ENCODE data around the gene AKNA. TPM values are rescaled to one million over a fixed set of nuclear protein-coding genes. Genes with fewer than 3 reads are reported as not detected.

AKNA gene
- polyA plus RNA-seq, 1 donor from 2014 or later = 1.2 TPM

DNA sequence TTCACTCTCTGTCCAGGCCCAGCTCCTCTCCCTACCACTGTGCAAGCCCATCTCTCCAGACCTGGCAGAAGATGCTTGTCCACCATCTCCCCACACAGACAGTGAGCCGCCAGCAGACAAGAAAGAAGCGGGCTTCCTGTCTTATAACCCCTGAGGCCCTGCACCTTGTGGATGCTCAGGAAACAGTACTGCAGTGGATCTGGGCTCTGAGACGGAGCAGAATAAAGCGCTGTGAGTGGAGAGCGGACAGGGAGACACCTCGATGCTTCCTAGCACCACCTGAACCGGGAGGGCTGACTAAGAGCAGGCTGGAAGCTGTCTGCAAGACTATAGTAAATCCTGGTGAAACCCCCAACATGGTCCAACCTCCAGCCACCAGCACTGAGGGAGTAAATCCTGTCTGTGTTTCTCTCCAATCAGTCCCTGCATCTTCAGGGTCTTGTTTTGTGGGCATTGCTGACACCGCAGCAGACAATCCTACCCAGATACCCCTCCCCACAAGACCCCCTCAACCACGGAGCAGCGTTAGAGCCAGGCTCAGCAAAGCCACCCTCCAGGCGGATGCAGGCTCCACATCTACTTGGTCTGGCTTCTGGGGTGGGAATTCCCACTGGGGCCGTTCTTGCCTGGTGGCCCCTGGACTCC lies 39.4 kb downstream of the AKNA start:
- no peaks in the 10 kb centered on the region for H3K9me3 ChIP-seq (ENCODE audit: low read length)
- H3K36me3 ChIP-seq (ENCODE audit: insufficient read depth, low read length) = no peaks in the 10 kb centered on the region
- no peak for TF ChIP-seq TAF1 (IDR thresholded peaks at IDR 0.05; ENCODE audit: low read depth)
- no peak for TF ChIP-seq EP300 (conservative IDR thresholded peaks at IDR 0.05; ENCODE audit: poor library complexity, severe bottlenecking)
- TF ChIP-seq POLR2AphosphoS5 (IDR thresholded peaks at IDR 0.05) = no peak
- TF ChIP-seq CTCF (IDR thresholded peaks at IDR 0.05; ENCODE audit: poor library complexity, severe bottlenecking) = no peak
- no peak for TF ChIP-seq MXI1 (conservative IDR thresholded peaks at IDR 0.05; ENCODE audit: poor library complexity, severe bottlenecking)
- no peak for TF ChIP-seq EZH2 (IDR thresholded peaks at IDR 0.05; ENCODE audit: borderline replicate concordance, insufficient read depth, low read length, poor library complexity, severe bottlenecking)
- TF ChIP-seq SMC3 (conservative IDR thresholded peaks at IDR 0.05; ENCODE audit: poor library complexity) = no peak
- TF ChIP-seq, protein P1, sequence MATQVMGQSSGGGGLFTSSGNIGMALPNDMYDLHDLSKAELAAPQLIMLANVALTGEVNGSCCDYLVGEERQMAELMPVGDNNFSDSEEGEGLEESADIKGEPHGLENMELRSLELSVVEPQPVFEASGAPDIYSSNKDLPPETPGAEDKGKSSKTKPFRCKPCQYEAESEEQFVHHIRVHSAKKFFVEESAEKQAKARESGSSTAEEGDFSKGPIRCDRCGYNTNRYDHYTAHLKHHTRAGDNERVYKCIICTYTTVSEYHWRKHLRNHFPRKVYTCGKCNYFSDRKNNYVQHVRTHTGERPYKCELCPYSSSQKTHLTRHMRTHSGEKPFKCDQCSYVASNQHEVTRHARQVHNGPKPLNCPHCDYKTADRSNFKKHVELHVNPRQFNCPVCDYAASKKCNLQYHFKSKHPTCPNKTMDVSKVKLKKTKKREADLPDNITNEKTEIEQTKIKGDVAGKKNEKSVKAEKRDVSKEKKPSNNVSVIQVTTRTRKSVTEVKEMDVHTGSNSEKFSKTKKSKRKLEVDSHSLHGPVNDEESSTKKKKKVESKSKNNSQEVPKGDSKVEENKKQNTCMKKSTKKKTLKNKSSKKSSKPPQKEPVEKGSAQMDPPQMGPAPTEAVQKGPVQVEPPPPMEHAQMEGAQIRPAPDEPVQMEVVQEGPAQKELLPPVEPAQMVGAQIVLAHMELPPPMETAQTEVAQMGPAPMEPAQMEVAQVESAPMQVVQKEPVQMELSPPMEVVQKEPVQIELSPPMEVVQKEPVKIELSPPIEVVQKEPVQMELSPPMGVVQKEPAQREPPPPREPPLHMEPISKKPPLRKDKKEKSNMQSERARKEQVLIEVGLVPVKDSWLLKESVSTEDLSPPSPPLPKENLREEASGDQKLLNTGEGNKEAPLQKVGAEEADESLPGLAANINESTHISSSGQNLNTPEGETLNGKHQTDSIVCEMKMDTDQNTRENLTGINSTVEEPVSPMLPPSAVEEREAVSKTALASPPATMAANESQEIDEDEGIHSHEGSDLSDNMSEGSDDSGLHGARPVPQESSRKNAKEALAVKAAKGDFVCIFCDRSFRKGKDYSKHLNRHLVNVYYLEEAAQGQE (IDR thresholded peaks at IDR 0.05; ENCODE audit: borderline replicate concordance) = no peak
- no peak for TF ChIP-seq RAD21 (conservative IDR thresholded peaks at IDR 0.05)
- no peaks in the 10 kb centered on the region for H3K27me3 ChIP-seq (ENCODE audit: insufficient read depth, low read depth, low read length)
- no peak overlapping the region for H3K4me3 ChIP-seq (ENCODE audit: low read length)
- no peaks in the 10 kb centered on the region for H3F3A ChIP-seq (ENCODE audit: insufficient read depth, low read length, poor library complexity, severe bottlenecking)
- H3K27ac ChIP-seq (ENCODE audit: low read length) = no peak overlapping the region
- H3K4me2 ChIP-seq (ENCODE audit: low read length) = no peak overlapping the region
- H3K9ac ChIP-seq (ENCODE audit: low read length) = no peak overlapping the region
- no peaks in the 10 kb centered on the region for H4K20me1 ChIP-seq (ENCODE audit: insufficient read depth)
- H2AFZ ChIP-seq (ENCODE audit: low read depth, low read length) = no peak overlapping the region
- no peaks in the 10 kb centered on the region for H3K79me2 ChIP-seq (replicated peaks; ENCODE audit: insufficient read depth, low read length)
- no peaks in the 10 kb centered on the region for H3K9me2 ChIP-seq (ENCODE audit: insufficient read depth, low read length)

GRCh38 chr9:114347675-114348074 lies 40.1 kb downstream of the AKNA start:
- no peaks in the 10 kb centered on the region for H3K36me3 ChIP-seq (ENCODE audit: insufficient read depth, low read length)
- H3K27ac ChIP-seq (ENCODE audit: low read length) = no peak overlapping the region
- H3K9me3 ChIP-seq (ENCODE audit: low read length) = no peaks in the 10 kb centered on the region
- no peaks in the 10 kb centered on the region for H4K20me1 ChIP-seq (ENCODE audit: insufficient read depth)
- H3K27me3 ChIP-seq (ENCODE audit: insufficient read depth, low read depth, low read length) = no peaks in the 10 kb centered on the region
- no peaks in the 10 kb centered on the region for H3F3A ChIP-seq (ENCODE audit: insufficient read depth, low read length, poor library complexity, severe bottlenecking)
- no peak overlapping the region for H3K9ac ChIP-seq (ENCODE audit: low read length)
- H2AFZ ChIP-seq (ENCODE audit: low read depth, low read length) = no peak overlapping the region
- no peak overlapping the region for H3K4me3 ChIP-seq (ENCODE audit: low read length)
- H3K9me2 ChIP-seq (ENCODE audit: insufficient read depth, low read length) = no peaks in the 10 kb centered on the region
- no peaks in the 10 kb centered on the region for H3K79me2 ChIP-seq (replicated peaks; ENCODE audit: insufficient read depth, low read length)
- no peak overlapping the region for H3K4me2 ChIP-seq (ENCODE audit: low read length)
- TF ChIP-seq RAD21 (conservative IDR thresholded peaks at IDR 0.05) (no peak), EZH2 (IDR thresholded peaks at IDR 0.05; ENCODE audit: borderline replicate concordance, insufficient read depth, low read length, poor library complexity, severe bottlenecking) (no peak), POLR2AphosphoS5 (IDR thresholded peaks at IDR 0.05) (no peak), EP300 (conservative IDR thresholded peaks at IDR 0.05; ENCODE audit: poor library complexity, severe bottlenecking) (no peak), SMC3 (conservative IDR thresholded peaks at IDR 0.05; ENCODE audit: poor library complexity) (no peak), TAF1 (IDR thresholded peaks at IDR 0.05; ENCODE audit: low read depth) (no peak), CTCF (IDR thresholded peaks at IDR 0.05; ENCODE audit: poor library complexity, severe bottlenecking) (no peak), MXI1 (conservative IDR thresholded peaks at IDR 0.05; ENCODE audit: poor library complexity, severe bottlenecking) (no peak)
- TF ChIP-seq, protein P1 (IDR thresholded peaks at IDR 0.05; ENCODE audit: borderline replicate concordance) = no peak
